Astrocyte of the spinal cord (primary cell): Measurements from ENCODE around the gene ARSK.

Experiments used
- DNase-seq: peaks from one replicate; pipeline ENCODE4 v3.0.0; 2011; ENCODE audit warnings: low read depth, low spot score
- H3K4me3 ChIP-seq: 2 replicates; pipeline ENCODE4 v1.5.1; 2011; ENCODE audit warnings: low read depth, mild to moderate bottlenecking, low read length, moderate library complexity
- CTCF ChIP-seq: IDR thresholded peaks from 2 replicates; pipeline ENCODE4 v1.5.1; 2012; ENCODE audit warnings: low read depth, mild to moderate bottlenecking, low read length, inconsistent platforms
- in situ Hi-C: cut with HindIII; loops from 2 replicates; pipeline ENCODE4 v1.10.0; 2017; ENCODE audit warnings: low sequenced_read_pairs

Gene ARSK

DNA sequence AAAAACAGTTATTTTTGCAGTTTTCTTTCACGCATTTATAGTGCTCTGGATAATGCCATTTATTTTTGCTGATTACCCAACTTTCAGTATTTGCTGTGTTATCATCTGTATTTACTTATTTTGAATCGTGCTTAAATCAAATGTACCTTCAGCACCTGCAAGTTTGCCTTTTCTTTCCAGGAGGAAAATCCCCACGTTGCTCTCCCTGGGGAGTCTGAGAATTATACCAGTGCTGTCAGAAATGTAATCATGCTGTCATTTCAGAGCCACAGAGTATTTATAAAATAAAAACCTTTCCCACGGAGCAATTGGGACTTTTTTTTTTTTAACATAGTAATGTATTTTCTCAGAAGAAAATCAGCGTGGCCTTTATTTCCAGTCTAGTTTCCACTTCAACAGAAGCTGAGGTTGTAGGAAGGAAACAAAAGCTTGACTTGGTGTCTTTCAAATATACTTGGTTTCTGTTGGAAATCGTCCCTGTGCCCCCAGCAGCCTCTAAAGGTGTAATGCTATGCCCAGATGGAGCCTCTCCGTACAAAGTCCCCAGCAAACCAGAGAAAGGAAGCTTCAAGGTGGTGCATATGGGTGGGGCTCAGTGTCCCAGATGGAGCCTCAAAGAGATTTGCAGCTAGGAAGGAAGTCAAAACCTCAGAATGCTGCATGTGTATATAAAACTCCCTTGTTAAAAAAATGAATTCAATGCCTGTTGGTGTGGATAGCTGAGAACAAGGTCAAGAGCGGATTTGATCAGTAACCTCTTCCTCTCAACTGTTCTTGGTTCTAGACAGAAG is 67.1 kb downstream of the ARSK start:
- DNase-seq: no peak
- in situ Hi-C loops: no loop called here
- no peak overlapping the region for H3K4me3 ChIP-seq
- no peak for TF ChIP-seq CTCF

DNA sequence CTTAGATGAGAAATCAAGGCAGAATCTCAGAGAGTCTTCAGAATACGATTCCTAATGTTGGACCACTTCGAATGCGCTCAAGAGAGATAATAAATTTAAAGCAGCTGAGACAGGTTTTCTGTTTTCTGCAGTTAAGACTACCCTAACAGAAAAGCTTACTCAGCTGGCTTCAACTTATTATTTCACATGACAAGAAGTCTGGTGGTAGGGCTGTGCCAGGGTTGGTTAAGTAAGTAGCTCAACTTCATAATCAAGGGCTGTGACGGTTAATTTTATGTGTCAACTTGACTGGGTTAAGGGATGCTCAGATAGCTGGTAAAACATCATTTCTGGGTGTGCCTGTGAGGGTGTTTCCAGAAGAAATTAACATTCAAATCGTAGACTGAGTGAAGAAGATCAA is 68.8 kb downstream of the ARSK start:
- in situ Hi-C loops: no loop called here
- no peak for TF ChIP-seq CTCF
- no peak overlapping the region for H3K4me3 ChIP-seq
- no peak for DNase-seq

DNA sequence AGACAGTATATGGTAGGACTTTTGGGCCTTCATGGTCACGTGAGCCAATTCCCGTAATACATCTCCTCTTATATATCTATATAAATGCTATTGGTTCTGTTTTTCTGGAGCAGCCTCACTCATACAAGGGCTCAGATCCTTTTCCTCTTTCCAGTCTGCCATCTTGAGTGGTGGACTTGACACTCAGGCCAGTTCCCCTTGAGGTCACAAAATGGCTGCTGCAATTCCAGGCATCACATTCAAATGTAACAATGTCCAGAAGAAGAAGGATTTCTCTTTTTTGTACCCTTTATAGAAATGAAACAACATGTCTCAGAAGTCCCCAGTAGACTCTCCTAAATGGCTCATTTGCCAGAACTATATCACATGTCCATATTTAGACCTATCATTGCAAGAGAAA is 69.5 kb downstream of the ARSK start:
- H3K4me3 ChIP-seq: no peak overlapping the region
- in situ Hi-C loops: no loop called here
- no peak for TF ChIP-seq CTCF
- no peak for DNase-seq

DNA sequence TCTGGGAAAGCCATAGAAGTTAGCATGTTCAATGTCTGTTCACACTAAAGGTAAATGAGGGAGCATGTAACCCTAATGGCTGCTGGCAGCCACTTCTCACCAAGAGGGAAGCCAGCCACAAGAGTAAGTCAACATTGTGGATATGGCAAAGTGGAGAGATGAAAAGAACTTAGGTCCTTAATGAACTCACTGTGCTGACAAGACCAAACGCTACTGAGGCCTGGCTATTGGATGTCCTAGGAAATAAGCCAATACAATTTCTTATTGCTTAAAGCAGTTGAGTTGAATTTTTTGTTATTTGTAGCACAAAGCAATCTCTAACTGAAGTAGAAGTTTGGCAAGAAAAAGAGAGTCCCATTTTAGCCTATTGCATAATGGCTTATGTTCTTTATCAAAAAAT is 71.8 kb downstream of the ARSK start:
- H3K4me3 ChIP-seq: no peak overlapping the region
- in situ Hi-C loops: no loop called here
- no peak for TF ChIP-seq CTCF
- DNase-seq: no peak

GRCh38 chr5:95627971-95628810 is 73.3 kb downstream of the ARSK start:
- H3K4me3 ChIP-seq: no peak overlapping the region
- in situ Hi-C loops: no loop called here
- no peak for DNase-seq
- no peak for TF ChIP-seq CTCF

DNA sequence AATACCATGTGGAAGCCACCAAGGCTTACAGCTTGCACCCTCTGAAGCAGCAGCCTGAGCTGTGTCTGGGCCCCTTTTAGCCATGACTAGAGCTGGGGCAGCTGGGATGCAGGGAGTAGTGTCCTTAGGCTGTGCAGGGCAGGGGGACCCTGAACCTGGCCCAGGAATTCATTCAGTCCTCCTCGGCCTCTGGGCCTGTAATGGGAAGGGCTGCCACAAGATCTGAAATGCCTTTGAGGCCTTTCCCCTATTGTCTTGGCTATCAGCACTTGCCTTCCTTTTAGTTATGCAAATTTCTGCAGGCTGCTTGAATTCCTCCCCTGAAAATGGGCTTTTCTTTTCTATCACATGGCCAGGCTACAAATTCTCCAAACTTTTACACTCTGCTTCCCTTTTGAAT is 74.0 kb downstream of the ARSK start:
- DNase-seq: no peak
- in situ Hi-C loops: no loop called here
- no peak overlapping the region for H3K4me3 ChIP-seq
- TF ChIP-seq CTCF: no peak
